ENCODE results near the gene EMC1. TPM values are rescaled to one million over a fixed set of nuclear protein-coding genes. Genes with fewer than 3 reads are reported as not detected.

The EMC1 gene
- total RNA-seq, 4 donors from 2014 or later = 18.7 to 38.0 (median 34.7) TPM

GRCh38 chr1:19199329-19199968 is 51.9 kb downstream of the EMC1 start:
- peaks cover 5 to 31% (median 25%) of the 10 kb centered on the region in 3 donors for H3K4me1 ChIP-seq
- H3K9me3 ChIP-seq = no peaks in the 10 kb centered on the region
- TF ChIP-seq POLR2A (IDR thresholded peaks at IDR 0.05) = no peak
- no peak for DNase-seq
- intact Hi-C loops (cut with DNase I) = no loop called here
- H3K27ac ChIP-seq = no peak overlapping the region
- no peak overlapping the region for H3K4me3 ChIP-seq
- H3K36me3 ChIP-seq = peaks cover 8 to 72% (median 35%) of the 10 kb centered on the region in 3 donors
- H3K27me3 ChIP-seq = no peaks in the 10 kb centered on the region
- 88 to 91% methylated on average over 4 of the region's 4 CpGs for WGBS, 2 donors

GRCh38 chr1:19198820-19199219 is 52.5 kb downstream of the EMC1 start:
- intact Hi-C loops (cut with DNase I) = no loop called here
- Histone ChIP-seq H3K9me3 (no peaks in the 10 kb centered on the region), H3K36me3 (peaks cover 15 to 78% (median 41%) of the 10 kb centered on the region in 3 donors), H3K4me1 (peaks cover 3 to 25% (median 19%) of the 10 kb centered on the region in 3 donors), H3K4me3 (no peak overlapping the region), H3K27ac (no peak overlapping the region), H3K27me3 (no peaks in the 10 kb centered on the region)
- no peak for DNase-seq
- WGBS, 2 donors = 82 to 90% methylated on average over 4 of the region's 4 CpGs
- TF ChIP-seq CTCF (IDR thresholded peaks at IDR 0.05) (no peak), POLR2A (IDR thresholded peaks at IDR 0.05) (no peak)

- Histone ChIP-seq H3K9me3 (no peaks in the 10 kb centered on the region), H3K36me3 (peaks cover 22 to 88% (median 46%) of the 10 kb centered on the region in 3 donors), H3K4me3 (no peak overlapping the region), H3K4me1 (peaks cover 0 to 15% (median 9%) of the 10 kb centered on the region in 3 donors), H3K27me3 (no peaks in the 10 kb centered on the region), H3K27ac (no peak overlapping the region)
- intact Hi-C loops (cut with DNase I) = no loop called here
- TF ChIP-seq POLR2A (IDR thresholded peaks at IDR 0.05) (no peak), CTCF (IDR thresholded peaks at IDR 0.05) (no peak)
- WGBS, 2 donors = 78 to 95% methylated on average over 2 of the region's 2 CpGs
- DNase-seq = no peak
Observed at GRCh38 chr1:19197845-19198244, 53.5 kb downstream of the EMC1 start.

- 89 to 91% methylated on average over 3 of the region's 3 CpGs for WGBS, 2 donors
Observed at GRCh38 chr1:19196331-19196730, 55.0 kb downstream of the EMC1 start.

GRCh38 chr1:19193004-19193403 is 58.3 kb downstream of the EMC1 start:
- no peak overlapping the region for H3K4me3 ChIP-seq
- DNase-seq = no peak
- no peaks in the 10 kb centered on the region for H3K27me3 ChIP-seq
- 57 to 70% methylated on average over 3 of the region's 3 CpGs for WGBS, 2 donors
- no peaks in the 10 kb centered on the region for H3K4me1 ChIP-seq
- TF ChIP-seq CTCF (IDR thresholded peaks at IDR 0.05) = no peak
- H3K36me3 ChIP-seq = peaks cover 32 to 100% (median 43%) of the 10 kb centered on the region in 3 donors
- H3K27ac ChIP-seq = no peak overlapping the region
- H3K9me3 ChIP-seq = no peaks in the 10 kb centered on the region
- intact Hi-C loops (cut with DNase I) = no loop called here

More at GRCh38 chr1:19196331-19196730, 55.0 kb downstream of the EMC1 start:
- Histone ChIP-seq H3K27me3 (no peaks in the 10 kb centered on the region), H3K27ac (no peak overlapping the region), H3K4me1 (no peaks in the 10 kb centered on the region), H3K4me3 (no peak overlapping the region), H3K9me3 (no peaks in the 10 kb centered on the region), H3K36me3 (peaks cover 32 to 100% (median 56%) of the 10 kb centered on the region in 3 donors)
- no peak for DNase-seq
- intact Hi-C loops (cut with DNase I) = no loop called here
- TF ChIP-seq POLR2A (IDR thresholded peaks at IDR 0.05) = no peak
- TF ChIP-seq CTCF (IDR thresholded peaks at IDR 0.05) = no peak
